Breast epithelium (tissue), 3 donors: Measurements from ENCODE around the gene PHACTR2.

Experiments
- POLR2A ChIP-seq: fragments of 450-650 bp; IDR thresholded peaks from one replicate; pipeline ENCODE4 v1.6.1; 2016; ENCODE audit warnings: antibody characterized with exemption, mild to moderate bottlenecking, moderate library complexity
- TF ChIP-seq, protein P1 (sequence below), 3 donors: fragments of 450-650 bp; IDR thresholded peaks; one replicate each; pipeline ENCODE4 v1.5.1; 2016 to 2017; ENCODE audit warnings: antibody characterized with exemption in 3 of 3, mild to moderate bottlenecking in 3 of 3, moderate library complexity in 3 of 3

DNA sequence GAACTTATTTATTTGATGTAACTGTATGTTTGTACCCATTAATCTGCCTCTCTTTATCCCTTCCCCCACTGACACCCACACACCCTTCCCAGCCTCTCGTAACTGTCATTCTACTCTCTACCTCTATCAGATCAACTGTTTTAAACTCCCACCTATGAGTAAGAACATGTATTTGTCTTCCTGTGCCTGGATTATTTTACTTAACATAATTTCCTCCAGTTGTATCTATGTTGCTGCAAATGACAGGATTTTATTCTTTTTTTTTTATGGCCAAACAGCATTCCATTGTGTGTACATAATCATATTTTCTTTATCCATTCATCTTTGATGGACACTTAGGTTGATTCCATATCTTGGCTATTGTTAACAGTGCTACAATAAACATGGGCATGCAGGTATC, 49.3 kb downstream of the PHACTR2 start:
- no peak for TF ChIP-seq POLR2A
- TF ChIP-seq, protein P1, sequence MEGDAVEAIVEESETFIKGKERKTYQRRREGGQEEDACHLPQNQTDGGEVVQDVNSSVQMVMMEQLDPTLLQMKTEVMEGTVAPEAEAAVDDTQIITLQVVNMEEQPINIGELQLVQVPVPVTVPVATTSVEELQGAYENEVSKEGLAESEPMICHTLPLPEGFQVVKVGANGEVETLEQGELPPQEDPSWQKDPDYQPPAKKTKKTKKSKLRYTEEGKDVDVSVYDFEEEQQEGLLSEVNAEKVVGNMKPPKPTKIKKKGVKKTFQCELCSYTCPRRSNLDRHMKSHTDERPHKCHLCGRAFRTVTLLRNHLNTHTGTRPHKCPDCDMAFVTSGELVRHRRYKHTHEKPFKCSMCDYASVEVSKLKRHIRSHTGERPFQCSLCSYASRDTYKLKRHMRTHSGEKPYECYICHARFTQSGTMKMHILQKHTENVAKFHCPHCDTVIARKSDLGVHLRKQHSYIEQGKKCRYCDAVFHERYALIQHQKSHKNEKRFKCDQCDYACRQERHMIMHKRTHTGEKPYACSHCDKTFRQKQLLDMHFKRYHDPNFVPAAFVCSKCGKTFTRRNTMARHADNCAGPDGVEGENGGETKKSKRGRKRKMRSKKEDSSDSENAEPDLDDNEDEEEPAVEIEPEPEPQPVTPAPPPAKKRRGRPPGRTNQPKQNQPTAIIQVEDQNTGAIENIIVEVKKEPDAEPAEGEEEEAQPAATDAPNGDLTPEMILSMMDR (IDR thresholded peaks at IDR 0.05), result no peak
